Kidney epithelial cell (primary cell): ENCODE data around the gene TBC1D22A. TPM values are rescaled to one million over a fixed set of nuclear protein-coding genes. Genes with fewer than 3 reads are reported as not detected.

ENCODE experiments used
- DNase-seq: peaks from one replicate; pipeline ENCODE4 v3.0.0-alpha.2; 2010; ENCODE audit warnings: low read depth
- H3K27me3 ChIP-seq: 2 replicates; pipeline ENCODE4 v1.6.0; 2011; ENCODE audit warnings: low read length; ENCODE audit not compliant: control insufficient read depth, insufficient read depth
- H3K36me3 ChIP-seq: 2 replicates; pipeline ENCODE4 v1.5.1; 2011; ENCODE audit warnings: low read length; ENCODE audit not compliant: control insufficient read depth, insufficient read depth
- H3K4me3 ChIP-seq: 2 replicates; pipeline ENCODE4 v1.5.1; 2011; ENCODE audit warnings: low read depth, mild to moderate bottlenecking, control low read depth, low read length
- total RNA-seq: library from RNA; depleted of rRNA; stranded (reverse); fragments of >200 nt; gene quantifications from 2 replicates; pipeline ENCODE4 v1.2.3, GENCODE V29; 2015
- TF ChIP-seq, protein P1 (sequence below): IDR thresholded peaks from 2 replicates; pipeline ENCODE4 v1.5.1; 2011; ENCODE audit warnings: mild to moderate bottlenecking, moderate library complexity, low read length, control low read depth, inconsistent platforms; ENCODE audit not compliant: insufficient read depth, poor library complexity, severe bottlenecking

The TBC1D22A gene
- total RNA-seq, 1 donor from 2014 or later = 25.7 TPM

DNA sequence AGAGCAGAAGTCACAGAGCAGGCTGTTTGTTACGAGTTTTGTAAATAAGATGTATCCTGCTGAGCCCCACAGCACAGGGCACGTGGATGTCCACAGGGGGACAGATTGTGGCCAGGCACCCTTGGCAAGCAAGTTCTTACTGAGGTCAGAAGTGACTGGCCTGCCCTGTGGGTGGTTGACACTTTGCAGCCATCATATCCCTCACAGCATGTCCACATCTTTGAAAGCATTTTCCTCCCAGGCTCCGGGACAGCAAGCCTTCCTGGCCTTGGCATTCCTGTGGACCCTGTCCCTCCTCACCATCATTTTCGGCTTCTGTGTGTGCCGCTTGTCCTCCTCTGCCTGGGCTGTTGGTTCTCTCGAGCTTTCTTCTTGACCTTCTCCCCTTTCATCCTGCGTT, 189.5 kb downstream of the TBC1D22A start:
- DNase-seq = no peak
- H3K27me3 ChIP-seq = no peaks in the 10 kb centered on the region
- H3K4me3 ChIP-seq = no peak overlapping the region
- TF ChIP-seq, protein P1, sequence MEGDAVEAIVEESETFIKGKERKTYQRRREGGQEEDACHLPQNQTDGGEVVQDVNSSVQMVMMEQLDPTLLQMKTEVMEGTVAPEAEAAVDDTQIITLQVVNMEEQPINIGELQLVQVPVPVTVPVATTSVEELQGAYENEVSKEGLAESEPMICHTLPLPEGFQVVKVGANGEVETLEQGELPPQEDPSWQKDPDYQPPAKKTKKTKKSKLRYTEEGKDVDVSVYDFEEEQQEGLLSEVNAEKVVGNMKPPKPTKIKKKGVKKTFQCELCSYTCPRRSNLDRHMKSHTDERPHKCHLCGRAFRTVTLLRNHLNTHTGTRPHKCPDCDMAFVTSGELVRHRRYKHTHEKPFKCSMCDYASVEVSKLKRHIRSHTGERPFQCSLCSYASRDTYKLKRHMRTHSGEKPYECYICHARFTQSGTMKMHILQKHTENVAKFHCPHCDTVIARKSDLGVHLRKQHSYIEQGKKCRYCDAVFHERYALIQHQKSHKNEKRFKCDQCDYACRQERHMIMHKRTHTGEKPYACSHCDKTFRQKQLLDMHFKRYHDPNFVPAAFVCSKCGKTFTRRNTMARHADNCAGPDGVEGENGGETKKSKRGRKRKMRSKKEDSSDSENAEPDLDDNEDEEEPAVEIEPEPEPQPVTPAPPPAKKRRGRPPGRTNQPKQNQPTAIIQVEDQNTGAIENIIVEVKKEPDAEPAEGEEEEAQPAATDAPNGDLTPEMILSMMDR = no peak
- H3K36me3 ChIP-seq = no peaks in the 10 kb centered on the region

DNA sequence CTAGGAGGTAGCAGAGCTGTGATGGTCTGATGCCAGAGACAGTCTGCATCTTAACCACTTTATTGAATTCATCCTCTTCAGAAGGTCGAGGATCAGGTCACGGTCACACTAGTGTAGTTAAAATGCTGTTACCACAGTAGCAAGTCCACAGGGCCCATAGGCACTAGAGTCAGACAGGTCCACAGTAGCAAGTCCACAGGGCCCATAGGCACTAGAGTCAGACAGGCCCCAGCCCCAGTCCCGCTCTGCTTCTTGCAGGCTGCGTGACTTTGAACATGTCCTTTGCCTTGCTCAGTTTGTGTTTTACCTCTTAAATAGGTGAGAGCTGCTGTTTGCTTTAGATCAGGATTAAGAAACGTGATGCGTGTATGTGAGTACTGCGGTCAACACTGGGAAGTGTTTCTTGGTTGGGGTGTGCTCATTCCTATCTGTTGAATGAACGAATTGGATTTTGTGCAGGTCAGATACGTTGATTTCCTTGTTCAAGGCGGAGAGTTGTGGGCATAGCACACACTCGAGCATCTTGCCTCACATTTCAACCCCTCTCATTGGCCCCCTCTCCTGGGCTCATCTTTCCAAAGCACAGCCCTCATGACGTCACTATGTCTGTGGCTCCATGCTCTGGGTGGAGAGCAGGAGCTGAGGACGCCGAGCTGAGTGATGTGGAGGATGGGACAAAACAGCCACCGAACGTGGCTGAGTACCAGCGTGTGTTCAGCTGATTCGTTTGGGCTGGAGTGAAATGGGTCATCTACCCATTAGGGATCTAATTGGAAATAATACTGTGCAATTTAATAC, 191.7 kb downstream of the TBC1D22A start:
- Histone ChIP-seq H3K27me3 (no peaks in the 10 kb centered on the region), H3K4me3 (no peak overlapping the region), H3K36me3 (no peaks in the 10 kb centered on the region)
- TF ChIP-seq, protein P1 = no peak
- DNase-seq = no peak

DNA sequence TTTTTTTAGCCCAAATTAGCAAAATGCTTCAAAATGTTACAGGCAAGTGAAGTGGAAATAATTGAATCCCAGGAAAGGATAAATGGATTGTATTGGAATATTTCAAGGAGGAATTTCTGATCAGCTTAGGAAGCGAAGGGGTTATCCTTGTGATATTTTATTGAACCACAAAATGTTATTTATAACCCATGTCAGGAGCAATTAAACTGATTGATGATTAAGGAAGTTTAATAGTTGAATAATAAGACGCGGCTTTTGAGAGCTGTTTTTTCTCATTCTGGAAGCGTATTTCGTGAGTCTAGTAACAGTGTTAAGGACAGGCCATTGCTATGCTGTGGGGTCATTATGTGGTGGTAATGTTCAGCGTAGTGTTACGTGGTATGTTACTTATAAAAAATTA, 192.3 kb downstream of the TBC1D22A start:
- no peaks in the 10 kb centered on the region for H3K36me3 ChIP-seq
- TF ChIP-seq, protein P1 = no peak
- no peaks in the 10 kb centered on the region for H3K27me3 ChIP-seq
- H3K4me3 ChIP-seq = no peak overlapping the region
- no peak for DNase-seq

DNA sequence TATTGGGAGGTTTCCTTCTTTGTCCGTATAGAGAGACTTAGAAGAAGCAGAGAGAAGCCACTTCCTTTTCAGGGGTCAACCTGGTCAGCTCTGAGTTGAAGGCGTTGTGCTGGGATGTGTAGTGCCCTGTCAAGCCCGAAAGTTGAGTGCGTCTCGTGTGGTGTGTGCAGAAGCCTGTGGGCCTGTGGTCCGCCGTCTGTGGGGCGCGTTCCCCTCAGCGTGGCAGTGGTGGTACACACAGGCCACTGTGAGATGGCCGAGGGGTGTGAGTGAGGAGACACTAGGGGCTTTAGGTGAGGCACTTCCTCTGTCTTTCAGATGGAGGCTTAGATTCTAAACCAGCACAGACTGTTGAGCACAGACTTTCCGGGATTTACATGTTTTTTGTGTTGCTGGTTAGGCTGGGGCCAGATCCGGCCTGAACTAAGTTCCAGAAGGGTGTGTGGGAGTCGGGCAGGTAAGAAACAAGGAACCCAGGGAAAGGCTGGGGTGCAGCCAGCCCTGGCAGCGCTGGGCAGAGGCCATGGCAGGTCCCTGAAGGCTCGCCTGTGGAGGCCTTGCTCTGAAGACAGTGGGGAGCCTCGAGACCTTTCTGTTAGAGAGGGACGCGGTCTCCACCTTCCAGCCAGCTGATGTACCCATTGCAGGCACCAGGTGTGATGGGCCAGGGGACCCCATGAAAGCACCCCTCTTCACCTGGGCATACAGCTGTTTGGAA, 194.2 kb downstream of the TBC1D22A start:
- DNase-seq = no peak
- Histone ChIP-seq H3K36me3 (no peaks in the 10 kb centered on the region), H3K27me3 (no peaks in the 10 kb centered on the region), H3K4me3 (no peak overlapping the region)
- TF ChIP-seq, protein P1 = no peak

DNA sequence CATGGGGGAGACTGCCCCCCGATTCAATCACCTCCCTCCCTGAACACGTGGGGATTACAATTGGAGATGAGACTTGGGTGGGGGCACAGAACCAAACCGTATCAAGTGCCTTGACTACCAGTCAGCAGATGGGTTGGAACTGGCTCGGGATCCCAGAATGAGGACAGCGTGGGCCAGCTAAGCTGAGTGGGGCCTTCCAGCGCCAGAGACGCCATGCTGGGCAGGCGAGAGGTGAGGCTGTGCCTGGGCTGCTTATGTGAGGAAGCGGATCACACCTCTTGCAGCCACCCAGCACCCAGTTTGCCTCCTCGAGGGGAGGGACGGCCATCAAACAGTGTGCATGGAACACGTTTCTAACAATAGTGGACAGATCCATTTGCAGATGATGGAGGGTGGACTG, 195.1 kb downstream of the TBC1D22A start:
- TF ChIP-seq, protein P1 = no peak
- no peak for DNase-seq
- no peak overlapping the region for H3K4me3 ChIP-seq
- H3K27me3 ChIP-seq = no peaks in the 10 kb centered on the region
- H3K36me3 ChIP-seq = no peaks in the 10 kb centered on the region
